GM19397 (cell line): ENCODE measurements around the gene NSDHL.

ENCODE experiments used
- ATAC-seq: cut with Tn5 transposase; IDR thresholded peaks from one replicate; pipeline ENCODE4 v1.9.1; 2021; ENCODE audit warnings: mild to moderate bottlenecking, moderate library complexity; ENCODE audit not compliant: unreplicated experiment

The NSDHL gene

GRCh38 chrX:152910018-152910417 lies 79.2 kb downstream of the NSDHL start:
- ATAC-seq, result peak; percentile 83

- ATAC-seq, result no peak
Measured at GRCh38 chrX:152912106-152912505, 81.2 kb downstream of the NSDHL start.

- no peak for ATAC-seq
Measured at GRCh38 chrX:152912641-152913040, 81.8 kb downstream of the NSDHL start.

GRCh38 chrX:152913346-152913745 lies 82.5 kb downstream of the NSDHL start:
- no peak for ATAC-seq

GRCh38 chrX:152913910-152914309 lies 83.0 kb downstream of the NSDHL start:
- ATAC-seq, result no peak

GRCh38 chrX:152915541-152916241 lies 84.8 kb downstream of the NSDHL start:
- ATAC-seq, result peak; percentile 82

- no peak for ATAC-seq
Measured at GRCh38 chrX:152917656-152918579, 87.1 kb downstream of the NSDHL start.

- no peak for ATAC-seq
Measured at GRCh38 chrX:152918707-152919106, 87.8 kb downstream of the NSDHL start.
